GM19099 (cell line): ENCODE results near the gene IGSF21.

ENCODE experiments used
- POLR2A ChIP-seq: IDR thresholded peaks from 3 replicates; pipeline ENCODE4 v1.6.1; 2011; ENCODE audit warnings: low read depth; ENCODE audit not compliant: insufficient read length; ENCODE audit errors: extremely low read depth

IGSF21 gene

GRCh38 chr1:18376661-18377060 lies 269.1 kb downstream of the IGSF21 start:
- no peak for TF ChIP-seq POLR2A

DNA sequence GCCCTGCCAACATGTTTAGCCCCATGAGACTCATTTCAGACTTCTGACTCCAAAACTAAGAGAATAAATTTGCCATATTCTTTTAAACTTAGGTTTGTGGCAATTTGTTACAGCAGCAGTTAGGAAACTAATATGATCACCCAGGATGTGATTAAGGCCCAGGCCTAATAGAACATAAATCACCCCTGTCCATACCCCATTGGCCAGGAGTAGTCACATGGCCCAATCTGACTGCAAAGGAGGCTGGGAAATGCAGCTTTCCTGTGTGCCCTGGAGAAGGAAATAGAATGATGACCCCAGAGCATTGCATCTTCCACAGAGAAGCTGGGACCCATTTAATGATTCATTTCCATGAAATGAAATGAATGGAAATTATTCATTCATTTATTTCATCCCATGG lies 272.7 kb downstream of the IGSF21 start:
- no peak for TF ChIP-seq POLR2A

GRCh38 chr1:18384059-18384458 lies 276.5 kb downstream of the IGSF21 start:
- TF ChIP-seq POLR2A: no peak

- TF ChIP-seq POLR2A: no peak
These were observed 276.9 kb downstream of the IGSF21 start for GRCh38 chr1:18384471-18384870.

GRCh38 chr1:18385239-18385790 lies 277.7 kb downstream of the IGSF21 start:
- TF ChIP-seq POLR2A: no peak

DNA sequence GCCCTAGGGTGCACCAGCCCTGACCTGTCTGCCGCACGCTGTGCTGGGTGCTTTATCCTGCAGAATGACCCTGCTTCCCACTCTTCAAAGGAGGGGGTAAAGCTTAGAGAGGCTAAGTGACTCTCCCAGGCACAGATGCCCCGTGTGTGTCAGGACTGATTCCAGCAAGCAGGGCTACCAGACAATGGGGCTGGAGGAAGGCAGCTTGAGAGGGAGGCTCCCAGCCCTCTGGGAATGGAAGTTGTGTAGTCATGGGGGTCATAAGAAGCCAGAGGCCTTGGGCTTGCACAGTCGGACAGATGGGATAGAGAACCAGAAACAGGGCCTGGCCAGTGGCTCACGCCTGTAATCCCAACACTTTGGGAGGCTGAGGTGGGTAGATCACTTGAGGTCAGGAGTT lies 279.0 kb downstream of the IGSF21 start:
- no peak for TF ChIP-seq POLR2A

DNA sequence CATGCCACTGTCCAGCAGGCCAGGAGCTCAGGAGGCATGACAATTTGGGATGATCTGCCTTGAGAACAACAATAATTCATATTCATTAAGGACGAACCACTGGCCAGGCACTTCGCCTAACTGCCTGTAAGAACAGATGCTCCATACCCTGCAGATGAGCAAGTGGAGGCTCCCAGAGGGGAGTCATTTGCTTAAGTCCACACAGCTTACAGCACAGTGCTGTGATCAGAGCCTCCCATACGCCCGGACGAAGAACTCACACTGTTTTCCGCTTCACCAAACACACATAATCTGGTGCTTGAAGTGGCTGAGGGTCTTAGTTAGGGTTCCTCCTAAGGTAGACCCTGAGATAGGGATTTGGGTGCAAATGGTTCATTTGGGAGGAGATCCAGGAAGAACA lies 279.7 kb downstream of the IGSF21 start:
- no peak for TF ChIP-seq POLR2A

DNA sequence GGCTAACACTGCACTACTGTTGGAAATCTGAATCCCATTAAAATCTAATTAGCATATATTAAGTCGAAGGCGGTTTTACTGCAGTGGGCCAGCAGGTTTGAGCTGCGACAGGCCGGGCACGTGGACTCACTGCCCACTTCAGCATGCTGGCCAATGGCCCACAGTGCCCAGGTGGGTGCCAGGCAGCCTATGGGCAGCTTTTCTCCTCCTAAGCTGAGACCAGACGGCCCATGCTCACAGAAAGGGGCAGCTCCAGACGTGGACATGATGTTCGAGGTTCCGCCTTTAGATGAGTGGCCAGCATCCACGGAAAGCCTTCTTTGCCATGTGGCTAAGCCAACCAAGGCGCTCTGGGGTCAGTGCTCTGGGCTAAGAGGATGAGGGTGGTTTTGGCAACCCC lies 283.4 kb downstream of the IGSF21 start:
- no peak for TF ChIP-seq POLR2A

DNA sequence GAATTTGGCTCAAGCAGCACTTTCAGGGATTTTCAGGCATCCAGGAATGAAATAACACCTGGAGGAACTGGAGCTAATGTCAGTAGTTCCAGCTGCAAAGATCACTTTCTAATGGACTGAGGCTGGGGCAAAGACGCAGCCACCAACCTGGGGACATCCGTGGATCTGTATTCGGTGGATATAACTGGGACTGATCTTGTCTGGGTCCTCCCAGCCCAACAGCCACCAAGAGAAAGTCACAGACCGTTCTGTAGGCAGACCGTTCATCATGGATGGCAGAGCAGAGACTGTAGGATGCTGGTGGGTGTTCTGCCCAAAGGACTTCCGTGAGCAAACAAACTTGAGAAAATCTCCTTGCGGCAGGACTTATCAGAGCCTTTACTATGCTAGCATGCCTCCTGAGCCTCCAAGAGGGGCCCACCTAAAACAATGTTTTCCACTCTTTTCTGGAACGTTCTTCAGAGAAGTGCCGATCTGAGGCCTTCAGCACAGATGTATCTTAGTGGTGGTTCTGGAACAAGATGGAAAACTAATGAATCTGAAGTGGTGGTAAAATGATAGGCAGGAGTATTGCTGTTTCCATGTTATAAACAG lies 287.1 kb downstream of the IGSF21 start:
- TF ChIP-seq POLR2A: no peak

- no peak for TF ChIP-seq POLR2A
These were observed 288.8 kb downstream of the IGSF21 start for GRCh38 chr1:18396247-18396980.

GRCh38 chr1:18397641-18398040 lies 290.0 kb downstream of the IGSF21 start:
- TF ChIP-seq POLR2A: no peak

- TF ChIP-seq POLR2A: no peak
These were observed 291.4 kb downstream of the IGSF21 start for GRCh38 chr1:18398791-18399530.

GRCh38 chr1:18400347-18401102 lies 292.9 kb downstream of the IGSF21 start:
- TF ChIP-seq POLR2A: no peak

GRCh38 chr1:18401921-18402320 lies 294.3 kb downstream of the IGSF21 start:
- TF ChIP-seq POLR2A: no peak

- TF ChIP-seq POLR2A: no peak
These were observed 296.9 kb downstream of the IGSF21 start for GRCh38 chr1:18404460-18404859.
